Esophagus (tissue), 2 donors: ENCODE data around the gene FBXL17. TPM values are rescaled to one million over a fixed set of nuclear protein-coding genes. Genes with fewer than 3 reads are reported as not detected.

ENCODE experiments used
- H3K27ac ChIP-seq, 2 donors: one replicate each; pipeline ENCODE4 v1.5.1; 2013; ENCODE audit warnings: low read depth in 2 of 2, mild to moderate bottlenecking in 2 of 2, inconsistent platforms in 1 of 2, low read length in 1 of 2, moderate library complexity in 1 of 2
- H3K27me3 ChIP-seq, 2 donors: one replicate each; pipeline ENCODE4 v1.6.1; 2013; ENCODE audit warnings: low read length in 2 of 2, control low read depth in 1 of 2, mild to moderate bottlenecking in 1 of 2; ENCODE audit not compliant: insufficient read depth in 2 of 2, control insufficient read depth in 1 of 2
- H3K36me3 ChIP-seq, 2 donors: one replicate each; pipeline ENCODE4 v1.6.1; 2013; ENCODE audit warnings: low read length in 1 of 2; ENCODE audit not compliant: control insufficient read depth in 2 of 2, insufficient read depth in 2 of 2
- H3K4me1 ChIP-seq, 2 donors: one replicate each; pipeline ENCODE4 v1.6.1; 2013; ENCODE audit warnings: low read length in 1 of 2; ENCODE audit not compliant: control insufficient read depth in 2 of 2, insufficient read depth in 2 of 2
- H3K4me3 ChIP-seq, 2 donors: one replicate each; pipeline ENCODE4 v1.5.1; 2013; ENCODE audit warnings: low read length in 2 of 2, mild to moderate bottlenecking in 2 of 2, low read depth in 1 of 2, moderate library complexity in 1 of 2
- H3K9me3 ChIP-seq, 2 donors: one replicate each; pipeline ENCODE4 v1.6.1; 2013; ENCODE audit warnings: mild to moderate bottlenecking in 2 of 2, low read depth in 1 of 2, low read length in 1 of 2, moderate library complexity in 1 of 2; ENCODE audit not compliant: control insufficient read depth in 2 of 2, insufficient read depth in 1 of 2
- WGBS, 2 donors: extraction: QIAGEN DNeasy Blood & Tissue Kit; methylation state at CpG; one replicate each; pipeline ENCODE4 v1.1.7; 2013; 5-methylcytosine and 5-hydroxymethylcytosine counted together
- polyA plus RNA-seq, 2 donors: library from polyadenylated mRNA; stranded (reverse); fragments of 200-250 nt; gene quantifications; one replicate each; pipeline ENCODE4 v1.2.3, GENCODE V29; 2013
- donor health status: healthy with polysubstance abuse.
- donor health status: Bipolar disorder and iron deficiency.

The FBXL17 gene
- polyA plus RNA-seq, 2 donors: 3.0 to 5.5 TPM

DNA sequence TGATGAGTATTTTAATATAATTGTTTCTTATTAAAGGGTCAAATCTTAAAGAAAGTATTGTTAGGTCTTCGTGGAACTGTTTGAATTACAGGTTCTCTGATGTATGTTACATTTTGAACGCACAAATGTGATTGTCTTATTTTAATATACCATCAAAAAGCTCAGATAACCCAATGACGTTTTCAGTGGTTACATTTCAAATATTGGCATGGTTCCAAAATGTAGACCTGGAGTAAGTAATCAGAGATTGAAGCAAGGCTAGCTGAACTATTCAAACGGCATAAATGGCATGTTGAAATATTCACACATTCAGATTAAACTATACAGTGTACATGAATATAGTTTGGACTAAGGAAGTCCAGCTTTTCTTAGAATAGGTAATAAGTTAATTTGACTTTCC is 429.4 kb downstream of the FBXL17 start:
- 60 to 74% methylated on average over 4 of the region's 4 CpGs for WGBS, 2 donors
- Histone ChIP-seq H3K9me3 (no peaks in the 10 kb centered on the region), H3K4me1 (no peaks in the 10 kb centered on the region), H3K4me3 (no peak overlapping the region), H3K36me3 (no peaks in the 10 kb centered on the region), H3K27me3 (no peaks in the 10 kb centered on the region), H3K27ac (no peak overlapping the region)

DNA sequence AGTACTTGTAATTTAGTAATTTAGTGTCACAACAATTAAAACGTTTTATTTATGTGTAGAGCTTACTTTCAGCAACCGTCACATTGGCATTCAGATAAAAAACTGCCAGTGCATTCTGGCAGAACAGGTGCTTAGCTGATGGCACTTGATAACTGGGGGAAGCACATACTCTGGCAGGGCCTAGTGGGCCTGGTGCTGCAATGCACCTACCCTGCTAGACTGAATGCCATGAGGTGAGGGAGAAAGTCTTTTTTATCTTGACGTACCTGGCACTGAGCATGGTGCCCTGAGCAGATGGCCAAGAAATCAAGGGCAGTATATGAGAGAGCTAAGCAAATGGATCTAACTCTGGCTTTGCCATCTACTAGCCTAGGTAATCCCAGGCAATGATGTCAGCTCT is 430.6 kb downstream of the FBXL17 start:
- Histone ChIP-seq H3K27me3 (no peaks in the 10 kb centered on the region), H3K36me3 (no peaks in the 10 kb centered on the region), H3K27ac (no peak overlapping the region), H3K9me3 (no peaks in the 10 kb centered on the region), H3K4me1 (no peaks in the 10 kb centered on the region), H3K4me3 (no peak overlapping the region)
- 75 to 87% methylated on average over 3 of the region's 3 CpGs for WGBS, 2 donors

DNA sequence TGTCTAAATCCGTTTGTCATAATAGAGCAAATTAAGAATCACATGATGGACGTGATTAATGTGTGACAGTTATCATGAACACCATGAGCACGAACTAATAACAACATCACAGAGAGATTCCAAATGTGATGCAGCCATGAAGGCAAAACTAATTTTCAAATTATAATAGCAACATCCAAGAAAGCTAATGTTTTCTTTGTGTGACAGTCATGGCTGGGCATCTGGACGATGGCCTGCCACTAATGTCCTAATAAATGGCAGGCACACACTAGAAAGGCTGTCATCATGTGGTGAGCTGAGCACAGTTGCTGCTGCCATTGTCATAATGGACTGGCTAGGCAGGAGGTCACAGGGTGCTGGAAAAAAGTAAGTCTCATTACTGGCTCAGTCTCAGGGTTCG is 431.1 kb downstream of the FBXL17 start:
- 92 to 95% methylated on average over 5 of the region's 5 CpGs for WGBS, 2 donors
- no peak overlapping the region for H3K4me3 ChIP-seq
- H3K27ac ChIP-seq: no peak overlapping the region
- H3K36me3 ChIP-seq: no peaks in the 10 kb centered on the region
- no peaks in the 10 kb centered on the region for H3K9me3 ChIP-seq
- no peaks in the 10 kb centered on the region for H3K4me1 ChIP-seq
- no peaks in the 10 kb centered on the region for H3K27me3 ChIP-seq

DNA sequence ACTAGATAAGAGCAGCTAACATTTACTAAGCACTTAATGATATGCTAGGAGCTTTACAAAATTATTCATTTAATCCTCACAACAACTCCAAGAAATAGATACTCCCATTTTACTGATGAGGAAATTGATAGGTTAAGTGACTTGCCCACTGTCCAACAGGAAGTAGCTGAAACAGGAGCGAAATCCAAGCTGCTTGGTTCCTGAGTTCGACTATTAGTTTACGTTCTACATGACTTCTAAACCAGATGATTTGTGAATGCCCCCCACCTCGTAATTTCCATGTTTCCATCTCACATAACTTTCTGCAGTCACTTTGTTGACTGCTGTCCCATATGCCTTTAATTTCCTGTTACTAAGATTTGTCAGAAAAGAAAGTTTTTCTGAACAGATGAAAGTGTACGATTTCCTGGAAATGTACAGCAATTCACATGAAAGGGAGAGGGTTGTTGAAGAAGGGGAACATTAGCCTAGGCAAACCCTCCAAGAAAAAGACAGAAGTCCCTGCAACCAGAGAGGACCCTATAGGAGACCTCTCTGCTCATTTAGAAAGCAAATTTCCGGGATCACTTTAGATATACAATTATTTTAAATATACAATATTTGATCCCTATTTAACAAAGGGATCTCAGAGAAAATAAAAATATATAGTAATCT is 432.1 kb downstream of the FBXL17 start:
- no peaks in the 10 kb centered on the region for H3K27me3 ChIP-seq
- WGBS, 2 donors: 87 to 89% methylated on average over 6 of the region's 6 CpGs
- no peaks in the 10 kb centered on the region for H3K4me1 ChIP-seq

DNA sequence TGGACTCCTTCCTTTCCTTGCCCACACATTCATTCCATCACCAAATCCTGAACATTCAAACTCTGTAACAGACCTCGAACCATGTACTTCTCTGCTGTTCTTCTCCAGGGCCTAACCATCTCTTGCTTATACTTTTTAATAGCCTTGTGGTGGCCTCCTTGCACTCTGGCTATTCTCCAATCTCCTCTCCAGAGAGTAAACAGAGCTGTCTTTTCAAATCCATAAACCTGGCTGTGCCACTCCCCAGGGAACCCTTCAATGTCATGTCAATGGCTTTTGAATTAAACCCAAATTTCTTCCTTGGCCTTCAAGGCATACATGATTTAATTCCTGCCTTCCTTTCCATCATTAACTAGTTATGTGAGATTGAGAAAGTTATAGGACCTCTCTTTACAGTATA is 433.5 kb downstream of the FBXL17 start:
- Histone ChIP-seq H3K9me3 (no peaks in the 10 kb centered on the region), H3K27ac (no peak overlapping the region), H3K4me3 (no peak overlapping the region), H3K36me3 (no peaks in the 10 kb centered on the region), H3K27me3 (no peaks in the 10 kb centered on the region), H3K4me1 (no peaks in the 10 kb centered on the region)
- 82 to 91% methylated on average over 1 of the region's 1 CpG for WGBS, 2 donors

More for the DNA sequence above, 432.1 kb downstream of the FBXL17 start:
- H3K27ac ChIP-seq: no peak overlapping the region
- H3K4me3 ChIP-seq: no peak overlapping the region
- H3K9me3 ChIP-seq: no peaks in the 10 kb centered on the region
- no peaks in the 10 kb centered on the region for H3K36me3 ChIP-seq

DNA sequence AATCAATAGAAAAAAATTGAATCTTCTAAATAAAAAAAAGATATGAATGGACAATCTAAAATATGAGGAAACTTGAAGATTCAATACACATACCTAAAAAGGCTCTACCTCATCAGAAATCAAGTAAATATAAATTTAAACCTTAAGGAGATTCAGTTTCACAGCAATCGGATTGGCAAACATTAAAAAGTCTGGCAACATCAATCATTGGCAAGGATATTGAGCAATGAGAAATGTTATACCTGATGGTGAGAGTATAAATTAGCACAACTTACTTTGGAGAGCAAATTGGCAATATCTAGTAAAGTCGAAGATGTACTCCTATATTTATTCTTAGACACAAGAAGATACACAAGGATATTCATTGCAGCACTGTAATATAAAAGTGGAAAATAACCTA is 436.8 kb downstream of the FBXL17 start:
- H3K27ac ChIP-seq: no peak overlapping the region
- WGBS, 2 donors: 92 to 95% methylated on average over 2 of the region's 2 CpGs

DNA sequence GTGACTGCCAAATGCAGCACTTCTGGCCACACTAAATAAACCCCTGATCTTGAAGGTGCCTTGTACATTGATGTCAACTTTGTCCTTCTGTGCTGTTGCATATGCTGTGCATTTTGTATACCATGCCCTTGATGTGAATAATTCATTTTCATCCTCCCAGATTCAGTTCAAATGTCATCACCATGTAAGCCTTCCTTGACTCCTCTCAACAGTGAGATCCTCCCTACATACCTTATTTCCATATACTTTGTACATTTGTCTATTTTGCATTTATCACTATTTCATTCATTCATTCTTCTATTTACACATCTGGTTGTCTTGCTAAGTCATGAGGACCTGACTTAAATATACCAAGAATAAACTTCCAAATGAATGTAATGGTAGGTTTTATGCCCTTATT is 438.0 kb downstream of the FBXL17 start:
- Histone ChIP-seq H3K27me3 (no peaks in the 10 kb centered on the region), H3K4me3 (no peak overlapping the region), H3K27ac (no peak overlapping the region)

More for the DNA sequence above, 436.8 kb downstream of the FBXL17 start:
- Histone ChIP-seq H3K36me3 (peaks cover 0 to 3% of the 10 kb centered on the region in 2 donors), H3K4me1 (no peaks in the 10 kb centered on the region), H3K4me3 (no peak overlapping the region), H3K27me3 (no peaks in the 10 kb centered on the region), H3K9me3 (no peaks in the 10 kb centered on the region)

DNA sequence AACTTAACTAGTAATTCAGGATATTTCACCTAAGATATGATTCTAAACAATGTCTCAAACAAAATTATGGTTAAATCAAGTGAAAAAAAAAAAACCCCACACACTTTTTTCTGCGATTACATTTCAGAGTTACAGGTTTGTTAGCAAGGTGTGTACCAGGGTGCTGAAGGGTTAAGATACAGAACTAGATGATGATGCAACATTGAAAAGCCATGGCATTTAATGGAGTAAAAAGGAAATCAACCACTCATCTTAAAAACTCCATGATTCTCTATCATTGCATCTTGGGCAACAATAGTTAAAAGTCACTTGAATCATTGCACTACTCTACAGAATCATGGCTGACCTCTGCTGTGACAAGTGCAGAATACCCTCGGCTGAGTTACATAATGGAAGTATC is 440.9 kb downstream of the FBXL17 start:
- H3K27ac ChIP-seq: no peak overlapping the region
- H3K36me3 ChIP-seq: peaks cover 0 to 3% of the 10 kb centered on the region in 2 donors
- no peak overlapping the region for H3K4me3 ChIP-seq
- H3K4me1 ChIP-seq: no peaks in the 10 kb centered on the region
- 82 to 93% methylated on average over 2 of the region's 2 CpGs for WGBS, 2 donors
- H3K9me3 ChIP-seq: no peaks in the 10 kb centered on the region
- H3K27me3 ChIP-seq: no peaks in the 10 kb centered on the region

More for the DNA sequence above, 438.0 kb downstream of the FBXL17 start:
- Histone ChIP-seq H3K4me1 (no peaks in the 10 kb centered on the region), H3K36me3 (peaks cover 0 to 3% of the 10 kb centered on the region in 2 donors), H3K9me3 (no peaks in the 10 kb centered on the region)

DNA sequence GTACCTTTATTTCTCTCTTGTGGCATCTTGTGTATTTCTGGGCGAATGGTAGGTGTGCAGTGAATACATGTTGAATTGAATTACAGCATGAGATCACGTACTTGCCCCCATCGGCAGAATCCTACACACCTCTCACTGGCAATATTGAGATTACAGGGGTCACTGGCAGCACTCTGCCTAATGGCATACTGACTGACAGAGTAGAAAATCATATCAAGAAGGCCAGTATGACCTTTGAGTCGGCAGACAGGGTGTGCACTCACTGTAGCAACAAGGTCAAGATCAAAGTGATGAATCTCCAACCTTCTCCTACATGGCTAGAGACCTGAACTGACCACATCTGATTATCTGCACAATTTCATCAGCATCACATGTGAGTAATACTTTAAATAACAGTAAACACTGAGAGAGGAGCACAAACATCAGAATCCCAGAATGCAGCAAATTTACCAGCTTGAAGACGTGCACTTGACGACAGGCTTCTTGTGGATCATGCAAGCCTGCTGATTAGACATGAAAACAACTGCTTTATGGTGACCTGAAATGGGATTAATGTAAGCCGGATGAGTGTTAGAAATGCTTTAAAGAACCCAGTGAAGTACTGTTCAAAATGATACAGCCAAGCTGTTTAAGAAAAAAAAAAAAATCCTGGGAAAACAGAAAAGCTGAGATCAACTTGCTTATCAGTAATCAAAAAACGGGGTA is 444.1 kb downstream of the FBXL17 start:
- H3K27ac ChIP-seq: no peak overlapping the region
- H3K4me1 ChIP-seq: no peaks in the 10 kb centered on the region
- H3K27me3 ChIP-seq: no peaks in the 10 kb centered on the region
- peaks cover 0 to 3% of the 10 kb centered on the region in 2 donors for H3K36me3 ChIP-seq
- 82 to 83% methylated on average over 8 of the region's 8 CpGs for WGBS, 2 donors
- H3K4me3 ChIP-seq: no peak overlapping the region
- no peaks in the 10 kb centered on the region for H3K9me3 ChIP-seq

DNA sequence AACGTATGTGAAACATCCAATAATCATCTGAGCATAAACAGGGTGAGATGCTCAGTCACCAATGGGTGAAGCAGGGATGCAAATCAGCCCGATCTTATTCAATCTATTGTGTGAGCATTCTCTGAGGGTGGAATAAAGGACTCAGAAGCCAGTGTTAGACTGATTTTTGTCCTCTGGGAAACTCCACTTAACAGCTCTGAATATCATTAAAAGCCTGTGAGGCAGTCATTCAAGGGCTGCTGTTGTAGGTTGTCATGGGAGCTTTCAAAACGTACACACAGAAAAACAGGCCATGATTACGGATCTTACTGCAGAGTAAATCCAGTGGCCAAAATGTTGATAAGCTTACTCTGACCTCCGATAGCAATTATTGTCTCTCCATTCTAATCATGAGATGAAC is 444.7 kb downstream of the FBXL17 start:
- Histone ChIP-seq H3K9me3 (no peaks in the 10 kb centered on the region), H3K27ac (no peak overlapping the region), H3K27me3 (no peaks in the 10 kb centered on the region), H3K4me3 (no peak overlapping the region), H3K4me1 (no peaks in the 10 kb centered on the region), H3K36me3 (peaks cover 0 to 3% of the 10 kb centered on the region in 2 donors)
- 80 to 84% methylated on average over 5 of the region's 5 CpGs for WGBS, 2 donors
